OCI-LY3 (cell line): ENCODE results near the gene COL5A3.

Experiments
- CTCF ChIP-seq: fragments of 200-600, 300-600 bp; sonication (generic); IDR thresholded peaks from 2 replicates; pipeline ENCODE4 v1.5.1; 2014; ENCODE audit warnings: antibody characterized with exemption, low read length, low read depth
- EZH2phosphoT487 ChIP-seq: fragments of 200-600 bp; shearing (Covaris generic); IDR thresholded peaks from 2 replicates; pipeline ENCODE4 v1.6.1; 2018; ENCODE audit warnings: antibody characterized with exemption, mixed run types, low read depth

- TF ChIP-seq CTCF: no peak
- TF ChIP-seq EZH2phosphoT487: no peak
Measured at GRCh38 chr19:9932835-9933234, 77.5 kb downstream of the COL5A3 start.
